Stimulated activated CD4-positive, alpha-beta T cell treated with anti-CD3 and anti-CD28 coated beads, TNF-alpha, amount 100 ng/mL, for 24 hours (primary cell): ENCODE results near the gene DCAF15.

Source experiments
- DNase-seq, 3 experiments: peaks; one replicate each; pipeline ENCODE4 v3.0.0-alpha.2; 2020; ENCODE audit warnings: low read depth in 3 of 3

Gene DCAF15

GRCh38 chr19:13995017-13995728 is 42.9 kb downstream of the DCAF15 start:
- no peak for DNase-seq

- DNase-seq, result no peak
Observed at GRCh38 chr19:13995878-13996765, 43.8 kb downstream of the DCAF15 start.

GRCh38 chr19:13996928-13997630 is 44.8 kb downstream of the DCAF15 start:
- no peak for DNase-seq

GRCh38 chr19:13997631-13997962 is 45.3 kb downstream of the DCAF15 start:
- DNase-seq, result no peak

- DNase-seq, result no peak
Observed at GRCh38 chr19:13998426-13998825, 46.1 kb downstream of the DCAF15 start.

- no peak for DNase-seq
Observed at GRCh38 chr19:13999085-13999484, 46.8 kb downstream of the DCAF15 start.

- no peak for DNase-seq
Observed at GRCh38 chr19:14000691-14001375, 48.5 kb downstream of the DCAF15 start.

GRCh38 chr19:14002571-14003250 is 50.4 kb downstream of the DCAF15 start:
- DNase-seq, result no peak

GRCh38 chr19:14003251-14004055 is 51.1 kb downstream of the DCAF15 start:
- no peak for DNase-seq

GRCh38 chr19:14004619-14005348 is 52.5 kb downstream of the DCAF15 start:
- DNase-seq, result no peak

GRCh38 chr19:14005349-14006084 is 53.2 kb downstream of the DCAF15 start:
- peak; percentile 79 to 90 (median 85) for DNase-seq

- peak; percentile 100 for DNase-seq
Observed at GRCh38 chr19:14006085-14006765, 53.9 kb downstream of the DCAF15 start, which contains the start of gene RFX1. TSS of gene RFX1 (minus strand) at chr19:14006320. CDS start at chr19:13993843, 12,477 bp downstream.

GRCh38 chr19:14006766-14007562 is 54.7 kb downstream of the DCAF15 start:
- peak in 1 of 3 experiments; percentile 80 for DNase-seq
